Measurements from ENCODE around the gene BMP7. TPM values are rescaled to one million over a fixed set of nuclear protein-coding genes. Genes with fewer than 3 reads are reported as not detected.

Gene BMP7
- total and polyA plus RNA-seq, 2 donors (not counting 3 experiments of a cell fraction or from before 2014, with no cell fraction given): not detected

DNA sequence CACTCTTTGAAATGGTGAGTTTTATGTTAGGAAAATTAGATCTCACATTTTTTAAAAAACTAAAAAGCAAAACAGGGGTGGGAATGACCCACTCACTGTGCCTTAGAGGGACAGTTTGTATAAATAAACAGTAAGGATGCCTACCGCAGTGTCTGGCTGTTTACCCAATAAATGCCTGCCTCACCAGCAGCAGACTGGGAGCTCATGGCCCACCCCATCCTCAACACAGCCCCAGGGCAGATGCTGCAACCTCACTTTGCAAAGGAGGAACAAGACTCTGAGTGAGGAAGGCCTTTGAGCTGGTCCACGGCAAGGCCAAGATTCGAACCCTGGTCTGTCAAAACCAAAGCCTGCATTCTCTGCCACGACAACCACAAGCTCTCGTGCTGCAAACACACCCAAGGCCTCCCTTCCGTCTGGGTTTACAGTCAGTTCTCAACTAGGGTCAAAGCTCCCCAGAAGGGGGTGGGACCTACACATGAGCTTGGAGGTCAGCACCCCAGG, 77.8 kb downstream of the BMP7 start:
- intact Hi-C loops (cut with micrococcal nuclease): no loop called here

DNA sequence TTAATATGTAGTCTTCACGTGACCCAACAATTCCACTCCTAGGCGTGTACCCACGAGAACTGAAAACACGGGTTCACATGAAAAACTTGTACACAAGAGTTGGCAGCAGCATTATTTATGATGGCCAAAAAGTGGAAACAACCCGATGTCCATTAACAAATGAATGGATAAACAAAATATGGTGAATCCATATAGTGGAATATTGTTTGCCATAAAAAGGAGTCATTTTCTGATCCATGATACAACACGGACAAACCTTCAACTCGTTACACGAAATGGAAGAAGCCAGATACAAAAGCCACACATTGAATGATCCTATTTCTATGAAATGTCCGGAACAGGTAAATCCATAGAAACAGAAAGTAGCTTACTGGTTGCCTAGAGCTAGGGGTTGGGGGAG, 78.4 kb downstream of the BMP7 start:
- DNase-seq (ENCODE audit: low read depth, low spot score): no peak
- Histone ChIP-seq H3K4me1 (ENCODE audit: control insufficient read depth, extremely low read depth, insufficient read depth, low read length) (no peaks in the 10 kb centered on the region), H3K9me1 (replicated peaks; ENCODE audit: control insufficient read depth, extremely low read depth, insufficient read depth, low read length) (no peaks in the 10 kb centered on the region), H3K27ac (ENCODE audit: insufficient read depth, low read depth, low read length) (no peak overlapping the region), H3K79me2 (ENCODE audit: control insufficient read depth, insufficient read depth, low read length) (no peaks in the 10 kb centered on the region), H4K20me1 (replicated peaks; ENCODE audit: control insufficient read depth, extremely low read depth, insufficient read depth, low read length) (no peaks in the 10 kb centered on the region), H3K4me3 (replicated peaks in 1 of 3; ENCODE audit: insufficient read depth in 1 of 3, low read depth in 1 of 3, low read length in 3 of 3) (no peak overlapping the region), H3K36me3 (ENCODE audit: control insufficient read depth in 2 of 2, extremely low read depth in 1 of 2, insufficient read depth in 2 of 2, low read length in 2 of 2) (no peaks in the 10 kb centered on the region), H3K27me3 (ENCODE audit: control insufficient read depth in 2 of 2, insufficient read depth in 2 of 2, low read length in 2 of 2) (no peaks in the 10 kb centered on the region), H3K9ac (replicated peaks; ENCODE audit: extremely low read depth, insufficient read depth, low read length) (no peak overlapping the region), H3K9me3 (replicated peaks; ENCODE audit: control insufficient read depth, insufficient read depth, low read length) (no peaks in the 10 kb centered on the region), H3K4me2 (ENCODE audit: insufficient read depth, low read length) (no peak overlapping the region), H2AFZ (ENCODE audit: low read depth, low read length) (no peak overlapping the region)
- POLR2A ChIA-PET: no interaction called here
- CTCF ChIA-PET: no interaction called here
- FAIRE-seq: no peak
- BruUV-seq (replicated peaks): no TSS peak
- TF ChIP-seq, protein P1, sequence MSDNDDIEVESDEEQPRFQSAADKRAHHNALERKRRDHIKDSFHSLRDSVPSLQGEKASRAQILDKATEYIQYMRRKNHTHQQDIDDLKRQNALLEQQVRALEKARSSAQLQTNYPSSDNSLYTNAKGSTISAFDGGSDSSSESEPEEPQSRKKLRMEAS (IDR thresholded peaks at IDR 0.05; ENCODE audit: insufficient read depth, insufficient read length): no peak
- TF ChIP-seq EZH2 (IDR thresholded peaks at IDR 0.05; ENCODE audit: borderline replicate concordance, low read depth, low read length, severe bottlenecking) (no peak), POLR2AphosphoS5 (IDR thresholded peaks at IDR 0.05; ENCODE audit: insufficient read depth, low read depth, low read length) (no peak), JUN (IDR thresholded peaks at IDR 0.05; ENCODE audit: borderline replicate concordance, insufficient read depth, insufficient read length, low read depth) (no peak), MYC (IDR thresholded peaks at IDR 0.05; ENCODE audit: low read depth, low read length) (no peak), GATA2 (IDR thresholded peaks at IDR 0.05; ENCODE audit: insufficient read depth, insufficient read length, low read depth, low read length) (no peak), FOS (IDR thresholded peaks at IDR 0.05; ENCODE audit: borderline replicate concordance, insufficient read depth, low read length) (no peak)
- TF ChIP-seq, protein P2, sequence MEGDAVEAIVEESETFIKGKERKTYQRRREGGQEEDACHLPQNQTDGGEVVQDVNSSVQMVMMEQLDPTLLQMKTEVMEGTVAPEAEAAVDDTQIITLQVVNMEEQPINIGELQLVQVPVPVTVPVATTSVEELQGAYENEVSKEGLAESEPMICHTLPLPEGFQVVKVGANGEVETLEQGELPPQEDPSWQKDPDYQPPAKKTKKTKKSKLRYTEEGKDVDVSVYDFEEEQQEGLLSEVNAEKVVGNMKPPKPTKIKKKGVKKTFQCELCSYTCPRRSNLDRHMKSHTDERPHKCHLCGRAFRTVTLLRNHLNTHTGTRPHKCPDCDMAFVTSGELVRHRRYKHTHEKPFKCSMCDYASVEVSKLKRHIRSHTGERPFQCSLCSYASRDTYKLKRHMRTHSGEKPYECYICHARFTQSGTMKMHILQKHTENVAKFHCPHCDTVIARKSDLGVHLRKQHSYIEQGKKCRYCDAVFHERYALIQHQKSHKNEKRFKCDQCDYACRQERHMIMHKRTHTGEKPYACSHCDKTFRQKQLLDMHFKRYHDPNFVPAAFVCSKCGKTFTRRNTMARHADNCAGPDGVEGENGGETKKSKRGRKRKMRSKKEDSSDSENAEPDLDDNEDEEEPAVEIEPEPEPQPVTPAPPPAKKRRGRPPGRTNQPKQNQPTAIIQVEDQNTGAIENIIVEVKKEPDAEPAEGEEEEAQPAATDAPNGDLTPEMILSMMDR (IDR thresholded peaks at IDR 0.05; ENCODE audit: extremely low read depth in 1 of 2, insufficient read depth in 1 of 2, low read depth in 1 of 2, low read length in 2 of 2): no peak
- intact Hi-C loops (cut with micrococcal nuclease) (no loop called here), dilution Hi-C loops (cut with MboI; ENCODE audit: extremely low pct_ligation_motif_present, low sequenced_read_pairs) (no loop called here)

More for the DNA sequence above, 77.8 kb downstream of the BMP7 start:
- no peak for FAIRE-seq
- Histone ChIP-seq H3K4me2 (ENCODE audit: insufficient read depth, low read length) (no peak overlapping the region), H3K79me2 (ENCODE audit: control insufficient read depth, insufficient read depth, low read length) (no peaks in the 10 kb centered on the region), H3K9me3 (replicated peaks; ENCODE audit: control insufficient read depth, insufficient read depth, low read length) (no peaks in the 10 kb centered on the region), H3K9ac (replicated peaks; ENCODE audit: extremely low read depth, insufficient read depth, low read length) (no peak overlapping the region), H3K4me1 (ENCODE audit: control insufficient read depth, extremely low read depth, insufficient read depth, low read length) (no peaks in the 10 kb centered on the region), H4K20me1 (replicated peaks; ENCODE audit: control insufficient read depth, extremely low read depth, insufficient read depth, low read length) (no peaks in the 10 kb centered on the region), H3K36me3 (ENCODE audit: control insufficient read depth in 2 of 2, extremely low read depth in 1 of 2, insufficient read depth in 2 of 2, low read length in 2 of 2) (no peaks in the 10 kb centered on the region), H3K4me3 (replicated peaks in 1 of 3; ENCODE audit: insufficient read depth in 1 of 3, low read depth in 1 of 3, low read length in 3 of 3) (no peak overlapping the region), H3K27ac (ENCODE audit: insufficient read depth, low read depth, low read length) (no peak overlapping the region), H3K27me3 (ENCODE audit: control insufficient read depth in 2 of 2, insufficient read depth in 2 of 2, low read length in 2 of 2) (no peaks in the 10 kb centered on the region), H2AFZ (ENCODE audit: low read depth, low read length) (no peak overlapping the region), H3K9me1 (replicated peaks; ENCODE audit: control insufficient read depth, extremely low read depth, insufficient read depth, low read length) (no peaks in the 10 kb centered on the region)
- no TSS peak for BruUV-seq (replicated peaks)
- CTCF ChIA-PET: no interaction called here
- no peak for TF ChIP-seq FOS (IDR thresholded peaks at IDR 0.05; ENCODE audit: borderline replicate concordance, insufficient read depth, low read length)
- no peak for TF ChIP-seq EZH2 (IDR thresholded peaks at IDR 0.05; ENCODE audit: borderline replicate concordance, low read depth, low read length, severe bottlenecking)
- POLR2A ChIA-PET: no interaction called here
- dilution Hi-C loops (cut with MboI; ENCODE audit: extremely low pct_ligation_motif_present, low sequenced_read_pairs): no loop called here
- no peak for DNase-seq (ENCODE audit: low read depth, low spot score)

Data from endothelial cell of umbilical vein (primary cell).